DOHH2 (cell line): ENCODE results near the gene SCAPER.

ENCODE experiments used
- CTCF ChIP-seq: fragments of 200-600 bp; sonication (generic); IDR thresholded peaks from one replicate; pipeline ENCODE4 v1.5.1; 2014; ENCODE audit warnings: antibody characterized with exemption, mild to moderate bottlenecking, low read depth, low read length; ENCODE audit not compliant: poor library complexity, severe bottlenecking
- EZH2phosphoT487 ChIP-seq: fragments of 200-600 bp; sonication (generic); IDR thresholded peaks from 2 replicates; pipeline ENCODE4 v1.6.1; 2017; ENCODE audit warnings: borderline replicate concordance, mild to moderate bottlenecking, antibody characterized with exemption, low read length, moderate library complexity, mixed read lengths

GRCh38 chr15:76585576-76585897 is 319.6 kb downstream of the SCAPER start:
- TF ChIP-seq CTCF (no peak), EZH2phosphoT487 (no peak)
